WTC11 (cell line): ENCODE measurements around the gene MAST1. TPM values are rescaled to one million over a fixed set of nuclear protein-coding genes. Genes with fewer than 3 reads are reported as not detected.
"Not testable (repeated sequence)": the region's sequence is repeated elsewhere in the genome, so short reads cannot be mapped to it uniquely, and the experiment has no call there.

Source experiments
- ATAC-seq: fragments of 200-7000 bp; cut with Tn5 transposase; 2 replicates; pipeline ENCODE4 v1.10.0; 2021; ENCODE audit warnings: mild to moderate bottlenecking, moderate library complexity
- CTCF ChIA-PET: fragments of 300-600 bp; sonication (Branson Sonifier 250); formaldehyde crosslinking; loops from one replicate; lab custom pipeline; 2021; ENCODE audit warnings: antibody characterized with exemption; lab: Charles Lee
- POLR2A ChIA-PET: fragments of 350-600 bp; sonication (Branson Sonifier 250); formaldehyde crosslinking; loops from one replicate; lab custom pipeline; 2021; ENCODE audit warnings: antibody characterized with exemption; lab: Charles Lee
- DNase-seq: peaks from one replicate; pipeline ENCODE4 v3.0.0; 2021; ENCODE audit warnings: low spot score
- H3K27ac Mint-ChIP-seq: 2 replicates; pipeline ENCODE4 v1.8.0; 2021; ENCODE audit warnings: mixed read lengths
- H3K27me3 Mint-ChIP-seq: 2 replicates; pipeline ENCODE4 v1.8.0; 2021; ENCODE audit warnings: low read depth, mild to moderate bottlenecking, moderate library complexity, mixed read lengths
- H3K36me3 Mint-ChIP-seq: 2 replicates; pipeline ENCODE4 v1.8.0; 2021; ENCODE audit warnings: mixed read lengths
- H3K4me1 Mint-ChIP-seq: 2 replicates; pipeline ENCODE4 v1.8.0; 2022; ENCODE audit warnings: mixed read lengths
- H3K4me3 Mint-ChIP-seq: 2 replicates; pipeline ENCODE4 v1.8.0; 2021; ENCODE audit warnings: mild to moderate bottlenecking, moderate library complexity, mixed read lengths
- H3K9me3 Mint-ChIP-seq: 2 replicates; pipeline ENCODE4 v1.8.0; 2021; ENCODE audit warnings: mixed read lengths
- AFF4 ChIP-seq: sonication (generic); formaldehyde crosslinking; IDR thresholded peaks from 2 replicates; pipeline ENCODE4 v1.8.1; 2023; ENCODE audit warnings: mild to moderate bottlenecking, missing genetic modification reagents, borderline replicate concordance
- ARID4B ChIP-seq: sonication (generic); formaldehyde crosslinking; IDR thresholded peaks from 2 replicates; pipeline ENCODE4 v1.8.0; 2023; ENCODE audit warnings: missing genetic modification reagents, mild to moderate bottlenecking, borderline replicate concordance
- ATF1 ChIP-seq: sonication (generic); formaldehyde crosslinking; IDR thresholded peaks from 2 replicates; pipeline ENCODE4 v1.8.1; 2023; ENCODE audit warnings: mild to moderate bottlenecking, moderate library complexity, missing genetic modification reagents
- CREM ChIP-seq: sonication (generic); formaldehyde crosslinking; IDR thresholded peaks from 2 replicates; pipeline ENCODE4 v1.8.1; 2022; ENCODE audit warnings: mild to moderate bottlenecking, missing genetic modification reagents, moderate library complexity
- CTCF ChIP-seq: fragments of 200-600 bp; IDR thresholded peaks from 2 replicates; pipeline ENCODE4 v1.8.0; 2022; ENCODE audit warnings: antibody characterized with exemption
- ESRRA ChIP-seq: sonication (generic); formaldehyde crosslinking; IDR thresholded peaks from 2 replicates; pipeline ENCODE4 v1.8.1; 2022; ENCODE audit warnings: mild to moderate bottlenecking, missing genetic modification reagents, borderline replicate concordance
- FOXP1 ChIP-seq: sonication (generic); formaldehyde crosslinking; IDR thresholded peaks from 2 replicates; pipeline ENCODE4 v1.8.0; 2022; ENCODE audit warnings: missing genetic modification reagents, mild to moderate bottlenecking, moderate library complexity, borderline replicate concordance
- HMGXB4 ChIP-seq: sonication (generic); formaldehyde crosslinking; IDR thresholded peaks from 2 replicates; pipeline ENCODE4 v1.8.1; 2023; ENCODE audit warnings: mild to moderate bottlenecking, moderate library complexity, missing genetic modification reagents
- MLX ChIP-seq: sonication (generic); formaldehyde crosslinking; IDR thresholded peaks from 2 replicates; pipeline ENCODE4 v1.8.1; 2023; ENCODE audit warnings: mild to moderate bottlenecking, missing genetic modification reagents, moderate library complexity
- PRRX2 ChIP-seq: fragments of 250-450 bp; sonication (Bioruptor Pico); IDR thresholded peaks from 2 replicates; pipeline ENCODE4 v1.8.0; 2021; ENCODE audit warnings: mild to moderate bottlenecking
- SP1 ChIP-seq: sonication (generic); formaldehyde crosslinking; conservative IDR thresholded peaks from 2 replicates; pipeline ENCODE4 v1.8.1; 2022; ENCODE audit warnings: missing genetic modification reagents
- USF1 ChIP-seq: sonication (generic); formaldehyde crosslinking; IDR thresholded peaks from 2 replicates; pipeline ENCODE4 v1.8.0; 2022; ENCODE audit warnings: mild to moderate bottlenecking, missing genetic modification reagents
- ZNF121 ChIP-seq: sonication (generic); formaldehyde crosslinking; IDR thresholded peaks from 2 replicates; pipeline ENCODE4 v1.8.0; 2023; ENCODE audit warnings: missing genetic modification reagents
- ZNF671 ChIP-seq: fragments of 250-450 bp; sonication (Bioruptor Pico); IDR thresholded peaks from 2 replicates; pipeline ENCODE4 v1.8.0; 2021; ENCODE audit warnings: mild to moderate bottlenecking
- total RNA-seq: library from RNA; stranded (reverse); gene quantifications from 3 replicates; pipeline ENCODE4 v1.2.3, GENCODE V29; 2021

Gene MAST1
- total RNA-seq, 1 experiment from 2014 or later = 24.3 TPM

GRCh38 chr19:12843999-12844732 is 5.9 kb downstream of the MAST1 start:
- ATAC-seq (no peak), DNase-seq (no peak)
- Mint-ChIP-seq H3K9me3 (no peaks in the 10 kb centered on the region), H3K27ac (no peak overlapping the region), H3K4me1 (peaks cover 28% of the 10 kb centered on the region), H3K4me3 (no peak overlapping the region), H3K36me3 (peaks cover 12% of the 10 kb centered on the region), H3K27me3 (peaks cover 25% of the 10 kb centered on the region)
- POLR2A ChIA-PET = no interaction called here
- TF ChIP-seq AFF4 (no peak), ARID4B (CRISPR knock-in tag) (no peak), ZNF121 (no peak), CREM (no peak)
- CTCF ChIA-PET = interaction anchor here (0.8 to 1.1 kb wide), 2 partner anchors 41 to 83 kb away, joined by 4 to 6 read pairs; no protein-coding TSS in a partner anchor

- not testable (repeated sequence) for H3K4me3 Mint-ChIP-seq, ATAC-seq, H3K9me3 Mint-ChIP-seq, DNase-seq, H3K27ac Mint-ChIP-seq
- peaks cover 11% of the 10 kb centered on the region for H3K4me1 Mint-ChIP-seq
- ChIA-PET CTCF (interaction anchor here (0.6 to 3.6 kb wide), 24 partner anchors 7 to 207 kb away, joined by 3 to 103 read pairs (median 10); partner anchors contain the start of genes DNASE2, GCDH, HOOK2 and JUNB), POLR2A (interaction anchor here (0.6 to 1.1 kb wide), 3 partner anchors 11 to 165 kb away, joined by 3 to 5 read pairs (median 4); partner anchors contain the start of gene DHPS)
- H3K36me3 Mint-ChIP-seq = peaks cover 12% of the 10 kb centered on the region
- peaks cover 21% of the 10 kb centered on the region for H3K27me3 Mint-ChIP-seq
These were observed 8.3 kb downstream of the MAST1 start for GRCh38 chr19:12846613-12847012.

GRCh38 chr19:12847159-12848139 is 9.1 kb downstream of the MAST1 start:
- H3K27me3 Mint-ChIP-seq = peaks cover 21% of the 10 kb centered on the region
- H3K36me3 Mint-ChIP-seq = peaks cover 11% of the 10 kb centered on the region
- peak; percentile 98 for ATAC-seq
- H3K4me1 Mint-ChIP-seq = peaks cover 7% of the 10 kb centered on the region
- peak overlapping the region; percentile 58 for H3K4me3 Mint-ChIP-seq
- ChIA-PET CTCF (interaction anchor here (0.5 to 3.6 kb wide), 60 partner anchors 8 to 326 kb away, joined by 3 to 103 read pairs (median 5); partner anchors contain the start of genes CALR, DNASE2, FARSA and GCDH), POLR2A (interaction anchor here (0.6 to 1.1 kb wide), 6 partner anchors 12 to 166 kb away, joined by 3 to 5 read pairs (median 4); partner anchors contain the start of genes DHPS and GCDH)
- H3K27ac Mint-ChIP-seq = 0 out of 2 replicates have a peak overlapping the region, but pooled peaks have one; percentile 45
- no peaks in the 10 kb centered on the region for H3K9me3 Mint-ChIP-seq
- peak; percentile 98 for DNase-seq
- TF ChIP-seq FOXP1 (CRISPR knock-in tag) (peak; percentile 19; the same call in 1 of the 2 replicates), MLX (CRISPR knock-in tag) (no peak), ATF1 (no peak), ESRRA (CRISPR knock-in tag) (no peak), HMGXB4 (CRISPR knock-in tag) (peak; percentile 80; the same call in 1 of the 2 replicates), SP1 (no peak), PRRX2 (CRISPR knock-in tag) (no peak), USF1 (peak; percentile 80), CTCF (peak; percentile 99), ZNF671 (CRISPR knock-in tag) (no peak)
